Glomerular visceral epithelial cell (primary cell): ENCODE data around the gene DDX23.

Source experiments
- DNase-seq: peaks from one replicate; pipeline ENCODE4 v3.0.0-alpha.2; 2016; ENCODE audit errors: extremely low spot score

Gene DDX23

DNA sequence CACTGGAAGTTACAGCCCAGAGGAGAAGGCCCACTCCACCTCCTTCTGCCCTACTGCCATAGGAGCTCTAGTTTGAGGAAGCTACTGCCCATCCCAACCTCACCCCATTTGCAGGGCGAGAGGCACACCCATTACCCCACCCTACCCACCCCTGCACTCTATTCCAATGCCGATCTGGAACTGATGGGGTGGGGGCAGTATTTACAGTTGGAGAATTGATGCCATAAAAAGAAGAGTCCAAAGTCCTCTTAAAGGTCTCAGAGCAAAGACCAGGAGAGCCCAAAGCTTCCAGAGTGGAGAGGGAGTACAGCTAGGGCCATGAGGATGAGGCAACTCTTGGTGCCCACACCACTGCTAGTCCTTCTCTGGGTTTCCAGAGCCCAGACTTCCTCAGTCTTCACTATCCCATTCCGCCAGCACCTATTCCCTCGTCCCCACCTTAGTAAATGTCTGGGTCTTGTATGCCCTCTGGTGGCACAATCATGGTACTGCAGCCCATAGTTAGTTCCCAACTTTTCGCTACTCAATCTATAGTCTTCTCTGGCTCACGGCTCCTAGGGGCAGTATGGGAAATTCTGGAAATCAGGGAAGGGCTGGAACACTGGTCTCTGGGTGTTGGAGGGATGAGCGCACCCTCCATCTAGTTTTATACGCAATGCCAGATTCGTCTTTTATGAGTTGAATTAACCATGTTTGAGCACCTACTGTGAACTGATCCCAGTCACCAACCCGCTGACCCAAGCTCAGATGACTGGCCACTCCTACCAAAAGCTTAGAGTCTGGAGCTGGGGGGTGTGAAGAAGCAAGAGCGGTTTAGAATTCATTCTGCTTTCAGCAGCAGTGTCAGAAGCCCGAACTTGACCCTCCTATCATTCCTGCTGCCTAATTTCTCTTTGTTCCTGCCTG is 56.2 kb downstream of the DDX23 start:
- peak; percentile 82 for DNase-seq

GRCh38 chr12:48794870-48795269 is 57.1 kb downstream of the DDX23 start:
- DNase-seq, result peak; percentile 41

DNA sequence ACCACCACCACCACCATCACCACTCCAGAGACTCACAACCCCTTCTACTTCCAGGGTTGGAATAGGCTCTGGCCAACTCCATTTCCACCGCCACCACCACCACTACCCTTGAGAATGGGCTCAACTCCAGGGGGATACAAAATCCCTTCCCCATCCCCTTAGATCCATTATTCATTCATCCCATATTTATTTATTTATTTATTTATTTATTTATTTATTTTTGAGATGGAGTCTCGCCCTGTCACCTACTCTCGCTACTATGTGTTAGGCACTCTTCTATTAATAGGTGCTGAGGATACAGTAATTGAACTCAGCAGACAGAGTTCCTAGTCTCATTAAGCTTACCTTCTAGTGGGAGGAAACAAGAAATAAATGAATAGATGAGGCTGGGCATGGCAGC is 58.3 kb downstream of the DDX23 start:
- DNase-seq, result no peak

GRCh38 chr12:48789858-48790326 is 62.1 kb downstream of the DDX23 start:
- DNase-seq, result no peak

- DNase-seq, result peak; percentile 68
These were observed 62.8 kb downstream of the DDX23 start, which contains the start of gene ADCY6 for GRCh38 chr12:48788854-48789775. Gene ADCY6 (minus strand): TSS chr12:48789089. CDS start chr12:48783434, 5,655 bp downstream.

DNA sequence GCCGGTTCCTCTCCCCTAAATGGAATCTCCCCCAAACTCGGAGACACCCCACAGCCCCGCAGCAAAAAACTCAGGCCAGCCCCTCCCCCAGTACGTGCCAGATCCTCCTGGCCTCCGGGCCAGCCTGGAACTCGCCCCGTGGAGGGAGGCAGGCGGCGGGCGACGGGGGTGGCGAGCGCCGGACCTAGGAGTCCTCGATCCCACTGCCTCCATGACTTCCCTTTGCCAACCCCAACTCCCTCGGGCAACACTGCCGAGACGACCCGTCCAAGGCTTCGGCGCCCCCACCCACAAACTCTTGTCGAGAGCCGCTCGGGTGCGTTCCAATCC is 63.5 kb downstream of the DDX23 start:
- DNase-seq, result no peak

GRCh38 chr12:48787791-48788523 is 64.0 kb downstream of the DDX23 start:
- DNase-seq, result peak; percentile 16

DNA sequence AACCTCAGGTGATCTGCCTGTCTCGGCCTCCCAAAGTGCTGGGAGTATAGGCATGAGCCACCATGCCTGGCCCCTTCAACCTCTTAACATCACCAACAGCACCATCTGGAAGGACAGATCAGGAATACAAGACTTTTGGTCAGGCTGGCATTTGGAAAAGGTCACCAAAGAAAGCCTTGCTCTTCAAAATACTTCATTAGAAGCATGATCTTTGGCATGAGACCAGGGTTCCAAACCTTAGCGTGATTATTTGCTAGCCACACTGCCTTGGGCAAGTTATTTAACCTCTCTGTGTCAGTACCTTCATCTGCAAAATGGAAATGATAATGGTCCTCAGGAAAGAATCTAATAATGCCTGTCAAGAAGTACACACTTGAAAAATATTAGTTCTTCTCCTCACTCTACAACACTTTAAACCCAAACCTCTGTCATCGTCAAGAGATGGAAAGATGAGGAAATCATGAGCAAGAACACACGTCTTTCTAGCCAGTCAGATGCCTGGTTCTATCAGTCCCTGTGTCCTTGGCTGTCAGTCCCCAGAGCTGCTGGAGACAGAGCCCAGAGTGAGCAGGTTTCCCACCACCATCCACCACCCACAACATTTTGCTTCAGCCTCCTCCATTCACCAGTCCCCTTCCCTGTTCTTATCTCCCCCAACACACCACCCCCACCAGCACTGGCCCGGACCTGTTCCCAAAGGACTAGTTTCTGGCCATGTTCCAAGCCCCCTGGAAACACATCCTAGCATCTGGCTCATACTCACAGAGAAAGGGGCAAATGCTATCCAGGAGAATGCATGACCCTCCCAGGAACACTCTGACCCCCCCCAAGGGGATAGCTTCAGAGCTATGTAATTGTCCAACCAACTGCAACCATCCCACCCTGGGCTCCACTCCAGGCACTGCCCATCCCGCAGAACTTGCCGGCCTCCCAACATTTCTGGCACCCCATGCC is 65.1 kb downstream of the DDX23 start:
- DNase-seq, result no peak

DNA sequence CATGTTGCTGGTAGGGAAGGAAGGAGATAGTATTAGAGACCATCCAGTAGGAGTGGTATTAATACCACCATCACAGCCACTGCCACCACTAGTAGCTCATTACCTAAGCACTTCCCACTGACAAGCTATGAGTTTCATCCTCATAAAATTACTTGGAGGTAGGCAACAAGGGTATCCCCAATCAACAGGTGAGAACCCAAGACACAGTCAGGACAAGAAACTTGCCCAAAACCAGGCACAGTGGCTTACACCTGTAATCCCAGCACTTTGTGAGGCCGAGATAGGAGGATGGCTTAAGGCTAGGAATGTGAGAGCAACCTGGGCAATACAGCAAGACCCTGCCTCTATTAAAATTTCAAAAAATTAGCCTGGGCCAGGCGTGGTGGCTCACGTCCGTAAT is 68.5 kb downstream of the DDX23 start:
- no peak for DNase-seq

GRCh38 chr12:48782457-48783395 is 69.2 kb downstream of the DDX23 start:
- no peak for DNase-seq

- no peak for DNase-seq
These were observed 70.1 kb downstream of the DDX23 start for GRCh38 chr12:48781750-48782456.

GRCh38 chr12:48780381-48781025 is 71.5 kb downstream of the DDX23 start:
- no peak for DNase-seq

GRCh38 chr12:48779869-48780268 is 72.1 kb downstream of the DDX23 start:
- DNase-seq, result no peak
